ENCODE data around the gene CAVIN3.

GRCh38 chr11:6318204-6318603, 2.1 kb downstream of the CAVIN3 start:
- TF ChIP-seq, protein P1, sequence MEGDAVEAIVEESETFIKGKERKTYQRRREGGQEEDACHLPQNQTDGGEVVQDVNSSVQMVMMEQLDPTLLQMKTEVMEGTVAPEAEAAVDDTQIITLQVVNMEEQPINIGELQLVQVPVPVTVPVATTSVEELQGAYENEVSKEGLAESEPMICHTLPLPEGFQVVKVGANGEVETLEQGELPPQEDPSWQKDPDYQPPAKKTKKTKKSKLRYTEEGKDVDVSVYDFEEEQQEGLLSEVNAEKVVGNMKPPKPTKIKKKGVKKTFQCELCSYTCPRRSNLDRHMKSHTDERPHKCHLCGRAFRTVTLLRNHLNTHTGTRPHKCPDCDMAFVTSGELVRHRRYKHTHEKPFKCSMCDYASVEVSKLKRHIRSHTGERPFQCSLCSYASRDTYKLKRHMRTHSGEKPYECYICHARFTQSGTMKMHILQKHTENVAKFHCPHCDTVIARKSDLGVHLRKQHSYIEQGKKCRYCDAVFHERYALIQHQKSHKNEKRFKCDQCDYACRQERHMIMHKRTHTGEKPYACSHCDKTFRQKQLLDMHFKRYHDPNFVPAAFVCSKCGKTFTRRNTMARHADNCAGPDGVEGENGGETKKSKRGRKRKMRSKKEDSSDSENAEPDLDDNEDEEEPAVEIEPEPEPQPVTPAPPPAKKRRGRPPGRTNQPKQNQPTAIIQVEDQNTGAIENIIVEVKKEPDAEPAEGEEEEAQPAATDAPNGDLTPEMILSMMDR (conservative IDR thresholded peaks at IDR 0.05; ENCODE audit: low read depth in 2 of 2) = no peak
- no peak for TF ChIP-seq EZH2phosphoT487 (IDR thresholded peaks at IDR 0.05; ENCODE audit: unreplicated experiment)
